Tibial artery (tissue), 4 donors: Measurements from ENCODE around the gene OR1M1.
"Not testable (repeated sequence)": the region's sequence is repeated elsewhere in the genome, so short reads cannot be mapped to it uniquely, and the experiment has no call there.

Experiments
- DNase-seq, 2 donors: peaks; one replicate each; pipeline ENCODE4 v3.0.0-alpha.2; 2019
- H3K27ac ChIP-seq, 2 donors: fragments of 200-600 bp; sonication (generic) in 1 of 2; 1 replicate in 1 of 2; 2 replicates in 1 of 2; pipeline ENCODE4 v1.5.1; 2018 to 2019; ENCODE audit warnings: mild to moderate bottlenecking in 1 of 2
- H3K27me3 ChIP-seq, 2 donors: fragments of 200-600 bp; sonication (generic) in 1 of 2; one replicate each; pipeline versions ENCODE4 v1.5.1 to v1.6.0; 2016 to 2019
- H3K36me3 ChIP-seq, 3 donors: fragments of 200-600 bp; sonication (generic) in 2 of 3; one replicate each; pipeline ENCODE4 v1.5.1; 2016 to 2019; ENCODE audit warnings: mild to moderate bottlenecking in 2 of 3
- H3K4me1 ChIP-seq, 4 donors: fragments of 200-600 bp; sonication (generic) in 2 of 4; 1 replicate in 3 of 4; 2 replicates in 1 of 4; pipeline ENCODE4 v1.5.1; 2016 to 2019
- H3K4me3 ChIP-seq, 2 donors: fragments of 200-600 bp; sonication (generic) in 1 of 2; 1 replicate in 1 of 2; 2 replicates in 1 of 2; pipeline ENCODE4 v1.5.1; 2018 to 2019; ENCODE audit warnings: mild to moderate bottlenecking in 2 of 2
- H3K9me3 ChIP-seq, 3 donors: fragments of 200-600 bp; sonication (generic) in 1 of 3; one replicate each; pipeline ENCODE4 v1.5.1; 2016 to 2019
- CTCF ChIP-seq, 2 experiments: fragments of 200-600 bp in 1 of 2; fragments of 450-650 bp in 1 of 2; IDR thresholded peaks; one replicate each; pipeline ENCODE4 v1.5.1; 2017 to 2019; ENCODE audit warnings: antibody characterized with exemption in 2 of 2, mild to moderate bottlenecking in 1 of 2, moderate library complexity in 1 of 2
- intact Hi-C: fragments of 100-400 bp; cut with DNase I; formaldehyde crosslinking; loops from one replicate; pipeline ENCODE4 v1.15.0; 2023; ENCODE audit warnings: low total_unique reads

Gene OR1M1

GRCh38 chr19:9061879-9062278, 25.0 kb upstream of the OR1M1 start:
- intact Hi-C loops = no loop called here
- no peak for TF ChIP-seq CTCF (IDR thresholded peaks at IDR 0.05)
- no peaks in the 10 kb centered on the region for H3K4me1 ChIP-seq
- no peaks in the 10 kb centered on the region for H3K36me3 ChIP-seq
- no peak overlapping the region for H3K4me3 ChIP-seq
- no peaks in the 10 kb centered on the region for H3K9me3 ChIP-seq
- DNase-seq = no peak
- peaks cover 0 to 1% of the 10 kb centered on the region in 2 donors for H3K27me3 ChIP-seq
- H3K27ac ChIP-seq = no peak overlapping the region

DNA sequence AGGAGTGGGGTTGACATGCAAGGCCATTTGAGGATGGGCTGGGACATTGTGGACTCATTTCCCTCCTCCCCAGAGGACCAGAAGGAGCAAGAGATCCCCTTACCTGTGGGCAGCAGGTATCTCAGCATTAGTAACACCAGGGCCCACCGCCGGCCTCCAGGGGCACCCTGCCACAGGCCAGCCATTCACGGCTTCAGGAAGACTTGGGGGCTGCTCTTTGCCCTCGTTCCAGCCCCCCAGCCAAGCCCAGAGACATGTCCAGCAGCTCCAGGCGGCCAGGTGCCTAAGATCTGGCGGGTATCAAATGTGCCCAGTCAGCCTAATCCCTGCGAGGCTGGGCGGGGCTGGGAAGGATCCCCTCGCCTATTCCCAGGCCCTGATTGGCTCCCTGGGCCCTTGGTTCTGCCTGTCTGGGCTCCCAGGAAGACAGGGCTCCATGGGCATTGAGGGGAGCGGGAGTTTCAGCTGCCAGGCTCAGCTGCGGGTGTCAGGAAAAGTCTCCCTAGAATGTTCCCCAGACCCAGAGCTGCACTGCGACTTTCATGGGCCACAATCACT, 21.3 kb upstream of the OR1M1 start:
- intact Hi-C loops = no loop called here
- no peak for DNase-seq
- no peak overlapping the region for H3K4me3 ChIP-seq

GRCh38 chr19:9070066-9070465, 16.8 kb upstream of the OR1M1 start:
- Histone ChIP-seq H3K27me3 (no peaks in the 10 kb centered on the region), H3K27ac (no peak overlapping the region), H3K36me3 (no peaks in the 10 kb centered on the region), H3K4me3 (no peak overlapping the region), H3K9me3 (no peaks in the 10 kb centered on the region), H3K4me1 (peaks cover 0 to 2% (median 0%) of the 10 kb centered on the region in 4 donors)
- no peak for DNase-seq
- no peak for TF ChIP-seq CTCF (IDR thresholded peaks at IDR 0.05)
- intact Hi-C loops = no loop called here

More for the DNA sequence above, 21.3 kb upstream of the OR1M1 start:
- no peak for TF ChIP-seq CTCF (IDR thresholded peaks at IDR 0.05)
- Histone ChIP-seq H3K36me3 (no peaks in the 10 kb centered on the region), H3K4me1 (no peaks in the 10 kb centered on the region), H3K27me3 (no peaks in the 10 kb centered on the region), H3K9me3 (no peaks in the 10 kb centered on the region), H3K27ac (no peak overlapping the region)

GRCh38 chr19:9071720-9072119, 15.1 kb upstream of the OR1M1 start:
- H3K27me3 ChIP-seq, DNase-seq, H3K27ac ChIP-seq, H3K4me3 ChIP-seq, intact Hi-C loops, H3K36me3 ChIP-seq, H3K9me3 ChIP-seq: not testable (repeated sequence)
- H3K4me1 ChIP-seq = peaks cover 0 to 10% (median 2%) of the 10 kb centered on the region in 4 donors

DNA sequence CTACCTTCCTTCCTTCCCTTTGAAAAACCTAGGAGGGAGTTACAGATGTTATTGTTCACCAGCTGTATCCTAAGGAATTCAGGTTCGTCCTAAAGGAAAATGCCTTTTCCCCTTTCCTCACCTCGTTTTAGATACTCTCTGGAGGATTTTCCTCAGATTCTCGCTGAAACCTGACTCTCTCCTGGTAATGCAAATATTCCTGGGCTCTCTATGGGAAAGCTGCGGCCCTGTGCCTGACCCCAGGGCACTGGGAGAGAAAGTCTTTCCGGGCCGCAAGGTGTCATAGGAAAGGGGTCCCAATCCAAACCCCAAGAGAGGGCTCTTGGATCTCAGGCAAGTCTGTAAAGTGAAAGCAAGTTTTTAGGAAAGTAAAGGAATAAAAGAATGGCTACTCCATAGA, 13.1 kb upstream of the OR1M1 start:
- H3K27ac ChIP-seq = no peak overlapping the region
- H3K4me3 ChIP-seq = no peak overlapping the region
- no peak for TF ChIP-seq CTCF (IDR thresholded peaks at IDR 0.05)
- intact Hi-C loops = no loop called here
- H3K9me3 ChIP-seq = no peaks in the 10 kb centered on the region
- no peaks in the 10 kb centered on the region for H3K27me3 ChIP-seq
- DNase-seq = no peak
- peaks cover 0 to 10% (median 2%) of the 10 kb centered on the region in 4 donors for H3K4me1 ChIP-seq
- H3K36me3 ChIP-seq = no peaks in the 10 kb centered on the region

GRCh38 chr19:9075064-9075949, 11.6 kb upstream of the OR1M1 start:
- peak in 1 of 2 donors; percentile 27 for DNase-seq
- intact Hi-C loops = loop anchor here (5.0 kb wide), 1 partner anchor 418 kb away; no protein-coding TSS in a partner anchor
- no peaks in the 10 kb centered on the region for H3K27me3 ChIP-seq
- no peaks in the 10 kb centered on the region for H3K9me3 ChIP-seq
- no peaks in the 10 kb centered on the region for H3K36me3 ChIP-seq
- peaks cover 0 to 14% (median 2%) of the 10 kb centered on the region in 4 donors for H3K4me1 ChIP-seq
- no peak overlapping the region for H3K27ac ChIP-seq
- no peak for TF ChIP-seq CTCF (IDR thresholded peaks at IDR 0.05)
- H3K4me3 ChIP-seq = no peak overlapping the region
